HepG2 (cell line): ENCODE results near the gene XPNPEP1. TPM values are rescaled to one million over a fixed set of nuclear protein-coding genes. Genes with fewer than 3 reads are reported as not detected.
A peak's percentile ranks its signal among the peaks of the same experiment; 100 is the strongest.

Source experiments
- HOXA3 ChIP-seq: sonication (generic); formaldehyde crosslinking; IDR thresholded peaks from 2 replicates; pipeline ENCODE4 v1.5.0; 2020; ENCODE audit warnings: missing genetic modification reagents
- MTERF4 ChIP-seq: sonication (generic); formaldehyde crosslinking; IDR thresholded peaks from 2 replicates; pipeline ENCODE4 v1.8.0; 2023; ENCODE audit warnings: mild to moderate bottlenecking, missing genetic modification reagents
- NCOR1 ChIP-seq: fragments of 200-600 bp; sonication (generic); IDR thresholded peaks from 2 replicates; pipeline ENCODE4 v1.7.0; 2017; ENCODE audit warnings: antibody characterized with exemption, low read length, borderline replicate concordance
- SMAD3 ChIP-seq: sonication (generic); formaldehyde crosslinking; IDR thresholded peaks from 2 replicates; pipeline ENCODE4 v1.4.0; 2020; ENCODE audit warnings: missing genetic modification reagents
- TBL1XR1 ChIP-seq: fragments of 150-350 bp; IDR thresholded peaks from 2 replicates; pipeline ENCODE4 v1.6.1; 2014; ENCODE audit warnings: borderline replicate concordance, low read length; ENCODE audit not compliant: partially characterized antibody
- YY1 ChIP-seq: IDR thresholded peaks from 2 replicates; pipeline ENCODE4 v1.6.1; 2011; ENCODE audit warnings: low read length, low read depth, moderate library complexity, mild to moderate bottlenecking; ENCODE audit not compliant: insufficient read depth, insufficient replicate concordance
- ZNF501 ChIP-seq: sonication (generic); formaldehyde crosslinking; IDR thresholded peaks from 2 replicates; pipeline ENCODE4 v1.5.1; 2020; ENCODE audit warnings: mild to moderate bottlenecking, moderate library complexity, missing genetic modification reagents
- ZNF543 ChIP-seq: sonication (generic); formaldehyde crosslinking; IDR thresholded peaks from 2 replicates; pipeline ENCODE4 v1.4.0; 2020; ENCODE audit warnings: mild to moderate bottlenecking, missing genetic modification reagents
- ZNF607 ChIP-seq: sonication (generic); formaldehyde crosslinking; IDR thresholded peaks from 2 replicates; pipeline ENCODE4 v1.5.1; 2020; ENCODE audit warnings: missing genetic modification reagents, mild to moderate bottlenecking, borderline replicate concordance
- ZNF644 ChIP-seq: IDR thresholded peaks from 2 replicates; pipeline ENCODE4 v1.6.1; 2016; ENCODE audit warnings: low read depth
- polyA plus RNA-seq, 8 experiments: library from polyadenylated mRNA; depleted of rRNA in 3 of 8; stranded (reverse) in 7 of 8; unstranded in 1 of 8; fragments of >200 nt; fragmentation: Illumina TruSeq in 4 of 8; extraction: Trizol in 4 of 8; gene quantifications; 2 replicates each; pipeline versions ENCODE4 v1.2.1 to v1.2.3, GENCODE V29; 2011 to 2016; ENCODE audit warnings: low read depth in 4 of 8, missing spikeins in 1 of 8, mixed read lengths in 1 of 8; ENCODE audit not compliant: insufficient read depth in 1 of 8
- total RNA-seq, 5 experiments: library from RNA; depleted of rRNA; stranded (reverse); fragments of >200 nt; fragmentation: Illumina TruSeq; extraction: Trizol; gene quantifications; 2 replicates each; pipeline ENCODE4 v1.2.3, GENCODE V29; 2016; ENCODE audit warnings: low read depth in 1 of 5
- TF ChIP-seq, protein P1 (sequence below), 2 experiments: fragments of 450-650 bp in 1 of 2; sonication (generic) in 1 of 2; formaldehyde crosslinking in 1 of 2; IDR thresholded peaks; 2 replicates each; pipeline versions ENCODE4 v1.6.1 to v1.8.0; 2016 to 2022; ENCODE audit warnings: antibody characterized with exemption in 1 of 2, mild to moderate bottlenecking in 1 of 2, missing genetic modification reagents in 1 of 2
- TF ChIP-seq, protein P2 (sequence below): sonication (generic); formaldehyde crosslinking; IDR thresholded peaks from 2 replicates; pipeline ENCODE4 v1.5.0; 2020; ENCODE audit warnings: mild to moderate bottlenecking, missing genetic modification reagents, moderate library complexity
- TF ChIP-seq, protein P3 (sequence below): sonication (generic); formaldehyde crosslinking; IDR thresholded peaks from 2 replicates; pipeline ENCODE4 v1.4.0; 2020; ENCODE audit warnings: mild to moderate bottlenecking, missing genetic modification reagents

Gene XPNPEP1
- total and polyA plus RNA-seq, 2 of the 13 experiments (the other 11 are each of a cell fraction or from before 2014, with no cell fraction given) = 30.3 to 55.5 TPM

DNA sequence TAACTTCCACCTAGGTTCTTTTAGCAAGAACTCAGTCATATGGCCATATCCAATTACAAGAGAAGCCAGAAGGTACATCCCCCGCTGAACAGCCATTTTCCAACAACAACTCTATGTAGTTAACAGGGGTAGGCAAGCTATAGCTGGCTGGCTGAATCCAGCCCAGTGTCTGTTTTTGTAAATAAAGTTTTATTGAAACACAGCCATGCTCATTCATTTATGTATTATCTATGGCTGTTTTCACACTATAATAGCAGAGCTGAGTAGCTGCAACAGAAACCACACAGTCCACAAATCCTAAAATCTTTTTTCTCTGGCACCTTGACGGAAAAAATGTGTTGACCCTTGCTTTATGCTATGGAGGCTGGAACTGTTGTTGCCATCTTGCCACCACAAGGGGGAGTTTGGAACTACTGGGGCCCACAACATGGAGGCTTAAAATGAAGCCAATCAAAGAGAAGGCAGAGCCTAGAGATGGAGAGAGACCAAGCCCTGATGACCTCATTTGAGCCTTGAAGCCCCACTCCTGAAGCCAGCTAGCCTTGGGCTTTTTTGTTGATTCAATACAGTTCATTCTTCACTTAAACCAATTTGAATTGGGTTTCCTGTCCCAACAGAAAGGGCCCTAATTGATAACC is 33.3 kb upstream of the XPNPEP1 start (continued):
- TF ChIP-seq, protein P1, sequence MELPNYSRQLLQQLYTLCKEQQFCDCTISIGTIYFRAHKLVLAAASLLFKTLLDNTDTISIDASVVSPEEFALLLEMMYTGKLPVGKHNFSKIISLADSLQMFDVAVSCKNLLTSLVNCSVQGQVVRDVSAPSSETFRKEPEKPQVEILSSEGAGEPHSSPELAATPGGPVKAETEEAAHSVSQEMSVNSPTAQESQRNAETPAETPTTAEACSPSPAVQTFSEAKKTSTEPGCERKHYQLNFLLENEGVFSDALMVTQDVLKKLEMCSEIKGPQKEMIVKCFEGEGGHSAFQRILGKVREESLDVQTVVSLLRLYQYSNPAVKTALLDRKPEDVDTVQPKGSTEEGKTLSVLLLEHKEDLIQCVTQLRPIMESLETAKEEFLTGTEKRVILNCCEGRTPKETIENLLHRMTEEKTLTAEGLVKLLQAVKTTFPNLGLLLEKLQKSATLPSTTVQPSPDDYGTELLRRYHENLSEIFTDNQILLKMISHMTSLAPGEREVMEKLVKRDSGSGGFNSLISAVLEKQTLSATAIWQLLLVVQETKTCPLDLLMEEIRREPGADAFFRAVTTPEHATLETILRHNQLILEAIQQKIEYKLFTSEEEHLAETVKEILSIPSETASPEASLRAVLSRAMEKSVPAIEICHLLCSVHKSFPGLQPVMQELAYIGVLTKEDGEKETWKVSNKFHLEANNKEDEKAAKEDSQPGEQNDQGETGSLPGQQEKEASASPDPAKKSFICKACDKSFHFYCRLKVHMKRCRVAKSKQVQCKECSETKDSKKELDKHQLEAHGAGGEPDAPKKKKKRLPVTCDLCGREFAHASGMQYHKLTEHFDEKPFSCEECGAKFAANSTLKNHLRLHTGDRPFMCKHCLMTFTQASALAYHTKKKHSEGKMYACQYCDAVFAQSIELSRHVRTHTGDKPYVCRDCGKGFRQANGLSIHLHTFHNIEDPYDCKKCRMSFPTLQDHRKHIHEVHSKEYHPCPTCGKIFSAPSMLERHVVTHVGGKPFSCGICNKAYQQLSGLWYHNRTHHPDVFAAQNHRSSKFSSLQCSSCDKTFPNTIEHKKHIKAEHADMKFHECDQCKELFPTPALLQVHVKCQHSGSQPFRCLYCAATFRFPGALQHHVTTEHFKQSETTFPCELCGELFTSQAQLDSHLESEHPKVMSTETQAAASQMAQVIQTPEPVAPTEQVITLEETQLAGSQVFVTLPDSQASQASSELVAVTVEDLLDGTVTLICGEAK (IDR thresholded peaks at IDR 0.05) = peak; percentile 94
- TF ChIP-seq, protein P1 (CRISPR knock-in tag; IDR thresholded peaks at IDR 0.05) = peak; percentile 99
- TF ChIP-seq TBL1XR1 = no peak
- TF ChIP-seq ZNF644 (CRISPR knock-in tag) = peak; percentile 80
- peak; percentile 22; the same call in 1 of the 2 replicates for TF ChIP-seq HOXA3 (CRISPR knock-in tag)
- 0 out of 2 replicates have a peak, but pooled peaks have one; percentile 47 for TF ChIP-seq ZNF501 (CRISPR knock-in tag)
- TF ChIP-seq, protein P2, sequence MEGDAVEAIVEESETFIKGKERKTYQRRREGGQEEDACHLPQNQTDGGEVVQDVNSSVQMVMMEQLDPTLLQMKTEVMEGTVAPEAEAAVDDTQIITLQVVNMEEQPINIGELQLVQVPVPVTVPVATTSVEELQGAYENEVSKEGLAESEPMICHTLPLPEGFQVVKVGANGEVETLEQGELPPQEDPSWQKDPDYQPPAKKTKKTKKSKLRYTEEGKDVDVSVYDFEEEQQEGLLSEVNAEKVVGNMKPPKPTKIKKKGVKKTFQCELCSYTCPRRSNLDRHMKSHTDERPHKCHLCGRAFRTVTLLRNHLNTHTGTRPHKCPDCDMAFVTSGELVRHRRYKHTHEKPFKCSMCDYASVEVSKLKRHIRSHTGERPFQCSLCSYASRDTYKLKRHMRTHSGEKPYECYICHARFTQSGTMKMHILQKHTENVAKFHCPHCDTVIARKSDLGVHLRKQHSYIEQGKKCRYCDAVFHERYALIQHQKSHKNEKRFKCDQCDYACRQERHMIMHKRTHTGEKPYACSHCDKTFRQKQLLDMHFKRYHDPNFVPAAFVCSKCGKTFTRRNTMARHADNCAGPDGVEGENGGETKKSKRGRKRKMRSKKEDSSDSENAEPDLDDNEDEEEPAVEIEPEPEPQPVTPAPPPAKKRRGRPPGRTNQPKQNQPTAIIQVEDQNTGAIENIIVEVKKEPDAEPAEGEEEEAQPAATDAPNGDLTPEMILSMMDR = peak; percentile 73
- TF ChIP-seq MTERF4 = no peak
- TF ChIP-seq SMAD3 = 0 out of 2 replicates have a peak, but pooled peaks have one; percentile 28
- TF ChIP-seq, protein P3, sequence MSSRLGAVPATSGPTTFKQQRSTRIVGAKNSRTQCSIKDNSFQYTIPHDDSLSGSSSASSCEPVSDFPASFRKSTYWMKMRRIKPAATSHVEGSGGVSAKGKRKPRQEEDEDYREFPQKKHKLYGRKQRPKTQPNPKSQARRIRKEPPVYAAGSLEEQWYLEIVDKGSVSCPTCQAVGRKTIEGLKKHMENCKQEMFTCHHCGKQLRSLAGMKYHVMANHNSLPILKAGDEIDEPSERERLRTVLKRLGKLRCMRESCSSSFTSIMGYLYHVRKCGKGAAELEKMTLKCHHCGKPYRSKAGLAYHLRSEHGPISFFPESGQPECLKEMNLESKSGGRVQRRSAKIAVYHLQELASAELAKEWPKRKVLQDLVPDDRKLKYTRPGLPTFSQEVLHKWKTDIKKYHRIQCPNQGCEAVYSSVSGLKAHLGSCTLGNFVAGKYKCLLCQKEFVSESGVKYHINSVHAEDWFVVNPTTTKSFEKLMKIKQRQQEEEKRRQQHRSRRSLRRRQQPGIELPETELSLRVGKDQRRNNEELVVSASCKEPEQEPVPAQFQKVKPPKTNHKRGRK (CRISPR knock-in tag) = no peak
- TF ChIP-seq ZNF543 = no peak
- peak; percentile 56 for TF ChIP-seq YY1
- TF ChIP-seq ZNF607 = 0 out of 2 replicates have a peak, but pooled peaks have one; percentile 31
- no peak for TF ChIP-seq NCOR1
